Measurements from ENCODE around the gene ZNF275. TPM values are rescaled to one million over a fixed set of nuclear protein-coding genes. Genes with fewer than 3 reads are reported as not detected.

The ZNF275 gene
- total and polyA plus RNA-seq, 2 donors (not counting 3 experiments of a cell fraction or from before 2014, with no cell fraction given), result 10.3 to 11.0 TPM

DNA sequence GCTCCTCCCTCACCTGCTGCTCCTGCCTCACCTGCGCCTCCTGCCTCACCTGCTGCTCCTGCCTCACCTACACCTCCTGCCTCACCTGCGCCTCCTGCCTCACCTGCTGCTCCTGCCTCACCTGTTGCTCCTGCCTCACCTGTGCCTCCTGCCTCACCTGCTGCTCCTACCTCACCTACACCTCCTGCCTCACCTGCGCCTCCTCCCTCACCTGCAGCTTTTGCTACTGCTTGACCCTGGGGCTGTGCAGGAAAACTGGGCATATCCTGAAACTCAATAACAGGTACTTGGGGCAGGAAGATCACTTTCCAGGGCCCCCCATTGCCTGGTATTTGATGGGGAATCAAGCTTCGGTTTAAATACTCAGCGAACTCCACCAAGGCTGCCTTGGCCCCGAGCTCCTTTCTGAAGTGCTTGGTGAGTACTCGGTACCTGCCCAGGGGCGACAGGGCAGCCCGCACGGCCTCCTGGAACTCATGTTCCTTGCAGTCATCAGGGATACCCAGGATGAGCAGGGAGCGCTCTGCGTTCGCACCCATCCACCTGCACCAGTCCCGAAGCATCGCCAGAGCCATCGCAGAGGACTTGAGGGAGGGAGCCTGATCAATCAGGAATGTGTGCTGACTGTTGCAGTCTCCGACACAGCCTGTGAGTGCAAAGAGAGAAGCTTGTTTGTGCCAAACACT is 64.5 kb downstream of the ZNF275 start:
- POLR2A ChIA-PET, result no interaction called here
- no peaks in the 10 kb centered on the region for H3K9me1 ChIP-seq (replicated peaks; ENCODE audit: control insufficient read depth, extremely low read depth, insufficient read depth, low read length)
- H3K4me1 ChIP-seq (ENCODE audit: control insufficient read depth, extremely low read depth, insufficient read depth, low read length), result no peaks in the 10 kb centered on the region
- CTCF ChIA-PET, result interaction anchor here (1.4 kb wide), 1 partner anchor 40 kb away, joined by 3 read pairs; no protein-coding TSS in a partner anchor
- H3K79me2 ChIP-seq (ENCODE audit: control insufficient read depth, insufficient read depth, low read length), result no peaks in the 10 kb centered on the region
- TF ChIP-seq, protein P1, sequence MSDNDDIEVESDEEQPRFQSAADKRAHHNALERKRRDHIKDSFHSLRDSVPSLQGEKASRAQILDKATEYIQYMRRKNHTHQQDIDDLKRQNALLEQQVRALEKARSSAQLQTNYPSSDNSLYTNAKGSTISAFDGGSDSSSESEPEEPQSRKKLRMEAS (IDR thresholded peaks at IDR 0.05; ENCODE audit: insufficient read depth, insufficient read length), result no peak
- TF ChIP-seq POLR2AphosphoS5 (IDR thresholded peaks at IDR 0.05; ENCODE audit: insufficient read depth, low read depth, low read length) (no peak), JUN (IDR thresholded peaks at IDR 0.05; ENCODE audit: borderline replicate concordance, insufficient read depth, insufficient read length, low read depth) (no peak), FOS (IDR thresholded peaks at IDR 0.05; ENCODE audit: borderline replicate concordance, insufficient read depth, low read length) (no peak), MYC (IDR thresholded peaks at IDR 0.05; ENCODE audit: low read depth, low read length) (no peak), POLR2A (IDR thresholded peaks at IDR 0.05; ENCODE audit: low read depth, low read length) (no peak), EZH2 (IDR thresholded peaks at IDR 0.05; ENCODE audit: borderline replicate concordance, low read depth, low read length, severe bottlenecking) (no peak), GATA2 (IDR thresholded peaks at IDR 0.05; ENCODE audit: insufficient read depth, insufficient read length, low read depth, low read length) (no peak)
- TF ChIP-seq, protein P2, sequence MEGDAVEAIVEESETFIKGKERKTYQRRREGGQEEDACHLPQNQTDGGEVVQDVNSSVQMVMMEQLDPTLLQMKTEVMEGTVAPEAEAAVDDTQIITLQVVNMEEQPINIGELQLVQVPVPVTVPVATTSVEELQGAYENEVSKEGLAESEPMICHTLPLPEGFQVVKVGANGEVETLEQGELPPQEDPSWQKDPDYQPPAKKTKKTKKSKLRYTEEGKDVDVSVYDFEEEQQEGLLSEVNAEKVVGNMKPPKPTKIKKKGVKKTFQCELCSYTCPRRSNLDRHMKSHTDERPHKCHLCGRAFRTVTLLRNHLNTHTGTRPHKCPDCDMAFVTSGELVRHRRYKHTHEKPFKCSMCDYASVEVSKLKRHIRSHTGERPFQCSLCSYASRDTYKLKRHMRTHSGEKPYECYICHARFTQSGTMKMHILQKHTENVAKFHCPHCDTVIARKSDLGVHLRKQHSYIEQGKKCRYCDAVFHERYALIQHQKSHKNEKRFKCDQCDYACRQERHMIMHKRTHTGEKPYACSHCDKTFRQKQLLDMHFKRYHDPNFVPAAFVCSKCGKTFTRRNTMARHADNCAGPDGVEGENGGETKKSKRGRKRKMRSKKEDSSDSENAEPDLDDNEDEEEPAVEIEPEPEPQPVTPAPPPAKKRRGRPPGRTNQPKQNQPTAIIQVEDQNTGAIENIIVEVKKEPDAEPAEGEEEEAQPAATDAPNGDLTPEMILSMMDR (IDR thresholded peaks at IDR 0.05; ENCODE audit: extremely low read depth in 1 of 2, insufficient read depth in 1 of 2, low read depth in 1 of 2, low read length in 2 of 2), result no peak
- intact Hi-C loops (cut with micrococcal nuclease), result no loop called here
- H2AFZ ChIP-seq (ENCODE audit: low read depth, low read length), result no peak overlapping the region
- no peak overlapping the region for H3K4me2 ChIP-seq (ENCODE audit: insufficient read depth, low read length)
- BruUV-seq (replicated peaks), result no TSS peak
- H3K27me3 ChIP-seq (ENCODE audit: control insufficient read depth in 2 of 2, insufficient read depth in 2 of 2, low read length in 2 of 2), result no peaks in the 10 kb centered on the region
- H3K36me3 ChIP-seq (ENCODE audit: control insufficient read depth in 2 of 2, extremely low read depth in 1 of 2, insufficient read depth in 2 of 2, low read length in 2 of 2), result no peaks in the 10 kb centered on the region
- H3K9ac ChIP-seq (replicated peaks; ENCODE audit: extremely low read depth, insufficient read depth, low read length), result no peak overlapping the region
- H4K20me1 ChIP-seq (replicated peaks; ENCODE audit: control insufficient read depth, extremely low read depth, insufficient read depth, low read length), result no peaks in the 10 kb centered on the region
- no peak overlapping the region for H3K4me3 ChIP-seq (replicated peaks in 1 of 3; ENCODE audit: insufficient read depth in 1 of 3, low read depth in 1 of 3, low read length in 3 of 3)
- no peaks in the 10 kb centered on the region for H3K9me3 ChIP-seq (replicated peaks; ENCODE audit: control insufficient read depth, insufficient read depth, low read length)
- no peak for DNase-seq (ENCODE audit: low read depth, low spot score)
- dilution Hi-C loops (cut with MboI; ENCODE audit: extremely low pct_ligation_motif_present, low sequenced_read_pairs), result no loop called here
- FAIRE-seq, result no peak
- H3K27ac ChIP-seq (ENCODE audit: insufficient read depth, low read depth, low read length), result no peak overlapping the region
